Subcutaneous adipose tissue (tissue), 4 donors: Measurements from ENCODE around the gene DOCK6. TPM values are rescaled to one million over a fixed set of nuclear protein-coding genes. Genes with fewer than 3 reads are reported as not detected.

Experiments used
- CTCF ChIP-seq: fragments of 450-650 bp; IDR thresholded peaks from one replicate; pipeline ENCODE4 v1.5.1; 2016; ENCODE audit warnings: low read depth, mild to moderate bottlenecking, control low read depth, antibody characterized with exemption, moderate library complexity
- total RNA-seq, 4 donors: library from RNA; depleted of rRNA; stranded (reverse); fragments of >200 nt; gene quantifications; one replicate each; pipeline ENCODE4 v1.1.0, GENCODE V29; 2016

The DOCK6 gene
- total RNA-seq, 4 donors from 2014 or later = 28.4 to 149 (median 40.6) TPM

DNA sequence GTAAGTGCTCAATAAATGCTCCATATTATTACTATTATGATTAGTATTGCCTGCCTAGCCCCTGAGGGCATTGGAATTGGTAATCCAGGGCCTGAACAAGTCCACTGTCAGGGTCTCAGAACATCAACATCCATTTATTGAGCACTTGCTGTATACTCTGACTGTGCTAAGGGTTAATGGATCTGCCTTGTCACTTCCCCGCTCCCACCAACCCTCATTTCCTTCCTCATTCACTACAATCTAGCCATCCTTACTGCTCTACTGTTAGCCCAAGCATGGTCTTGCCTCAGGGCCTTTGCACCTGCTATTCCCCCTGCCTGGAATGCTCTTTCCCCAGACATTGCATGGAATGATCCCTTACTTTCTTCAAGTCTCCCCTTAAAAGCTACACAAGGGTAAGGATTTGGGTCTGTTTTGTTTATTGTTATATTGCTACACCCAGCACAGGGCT, 35.6 kb downstream of the DOCK6 start:
- TF ChIP-seq CTCF = no peak

GRCh38 chr19:11225815-11226214, 36.5 kb downstream of the DOCK6 start:
- no peak for TF ChIP-seq CTCF

DNA sequence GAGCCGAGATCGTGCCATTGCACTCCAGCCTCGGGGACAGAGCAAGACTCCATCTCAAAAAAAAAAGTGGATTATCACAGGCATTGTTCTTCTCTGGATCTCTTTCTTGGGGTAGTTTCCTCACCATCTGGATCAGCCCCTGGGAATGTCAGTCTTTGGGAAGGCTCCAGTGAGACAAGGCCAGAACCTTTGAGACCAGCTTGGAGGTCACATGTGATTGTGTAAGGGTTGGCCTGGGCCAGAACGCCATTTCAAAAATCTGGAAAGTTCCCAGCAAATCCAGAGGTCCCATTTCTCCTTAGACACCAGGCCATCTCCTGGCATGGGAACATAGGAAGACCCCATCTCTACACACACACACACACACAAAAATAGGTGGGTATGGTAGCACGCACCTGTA, 37.2 kb downstream of the DOCK6 start:
- no peak for TF ChIP-seq CTCF

- TF ChIP-seq CTCF = no peak
Observed at GRCh38 chr19:11224429-11224828, 37.9 kb downstream of the DOCK6 start.

- no peak for TF ChIP-seq CTCF
Observed at GRCh38 chr19:11223200-11223599, 39.1 kb downstream of the DOCK6 start.

- no peak for TF ChIP-seq CTCF
Observed at GRCh38 chr19:11221082-11221598, 41.2 kb downstream of the DOCK6 start.

DNA sequence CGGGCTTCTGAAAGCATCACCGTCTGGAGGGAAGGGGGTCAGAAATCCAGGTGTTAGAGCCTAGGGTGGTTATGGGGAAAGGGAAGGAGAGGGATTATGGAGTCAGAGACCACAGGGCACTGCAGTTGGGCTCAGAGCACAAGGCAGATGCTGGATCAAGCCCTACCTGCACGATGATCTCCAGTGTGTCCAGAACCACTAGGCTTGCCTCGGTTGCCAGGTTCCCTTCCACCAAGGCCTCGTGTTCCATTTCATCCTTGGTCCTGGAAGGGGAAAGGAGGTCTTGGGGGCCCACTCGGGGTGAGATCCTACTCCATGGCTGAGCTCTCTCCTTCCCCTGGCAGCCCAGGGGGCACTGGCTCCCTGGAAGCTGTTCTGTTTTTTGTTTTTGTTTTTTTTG, 47.9 kb downstream of the DOCK6 start:
- TF ChIP-seq CTCF = no peak
